HG02870 (cell line): Measurements from ENCODE around the gene SLC5A11.
"Not testable (repeated sequence)": the region's sequence is repeated elsewhere in the genome, so short reads cannot be mapped to it uniquely, and the experiment has no call there.

Source experiments
- ATAC-seq: cut with Tn5 transposase; IDR thresholded peaks from one replicate; pipeline ENCODE4 v1.9.1; 2021; ENCODE audit warnings: mild to moderate bottlenecking, moderate library complexity; ENCODE audit not compliant: unreplicated experiment

The SLC5A11 gene

GRCh38 chr16:24856871-24857270 is 11.1 kb downstream of the SLC5A11 start:
- not testable (repeated sequence) for ATAC-seq

GRCh38 chr16:24858219-24859041 is 12.7 kb downstream of the SLC5A11 start:
- ATAC-seq = no peak

- ATAC-seq = no peak
Measured at GRCh38 chr16:24861461-24861860, 15.7 kb downstream of the SLC5A11 start.

- ATAC-seq = no peak
Measured at GRCh38 chr16:24863582-24864437, 18.0 kb downstream of the SLC5A11 start.

- ATAC-seq = no peak
Measured at GRCh38 chr16:24869033-24869432, 23.3 kb downstream of the SLC5A11 start.

- no peak for ATAC-seq
Measured at GRCh38 chr16:24871891-24872290, 26.1 kb downstream of the SLC5A11 start.

- ATAC-seq = no peak
Measured at GRCh38 chr16:24873028-24873427, 27.3 kb downstream of the SLC5A11 start.

GRCh38 chr16:24875466-24875865 is 29.7 kb downstream of the SLC5A11 start:
- no peak for ATAC-seq

- ATAC-seq = no peak
Measured at GRCh38 chr16:24876231-24876630, 30.5 kb downstream of the SLC5A11 start.

GRCh38 chr16:24879684-24880083 is 33.9 kb downstream of the SLC5A11 start:
- no peak for ATAC-seq

GRCh38 chr16:24883714-24884151 is 38.0 kb downstream of the SLC5A11 start:
- ATAC-seq = no peak

- ATAC-seq = no peak
Measured at GRCh38 chr16:24887472-24887871, 41.7 kb downstream of the SLC5A11 start.

- no peak for ATAC-seq
Measured at GRCh38 chr16:24890746-24891145, 45.0 kb downstream of the SLC5A11 start.

GRCh38 chr16:24896439-24896838 is 50.7 kb downstream of the SLC5A11 start:
- no peak for ATAC-seq

GRCh38 chr16:24897522-24897921 is 51.8 kb downstream of the SLC5A11 start:
- ATAC-seq = not testable (repeated sequence)

- ATAC-seq = no peak
Measured at GRCh38 chr16:24900230-24900629, 54.5 kb downstream of the SLC5A11 start.

- ATAC-seq = no peak
Measured at GRCh38 chr16:24906199-24906808, 60.5 kb downstream of the SLC5A11 start.

- ATAC-seq = no peak
Measured at GRCh38 chr16:24906901-24907300, 61.1 kb downstream of the SLC5A11 start.

- no peak for ATAC-seq
Measured at GRCh38 chr16:24908716-24909115, 63.0 kb downstream of the SLC5A11 start.

GRCh38 chr16:24909856-24910255 is 64.1 kb downstream of the SLC5A11 start:
- ATAC-seq = no peak

- ATAC-seq = no peak
Measured at GRCh38 chr16:24915019-24915418, 69.3 kb downstream of the SLC5A11 start.
